Common myeloid progenitor, CD34-positive (primary cell): ENCODE data around the gene CHMP6.
"Not testable (repeated sequence)": the region's sequence is repeated elsewhere in the genome, so short reads cannot be mapped to it uniquely, and the experiment has no call there.

Experiments used
- CTCF ChIA-PET: fragments of 350-600 bp; sonication (Branson Sonifier 250); formaldehyde crosslinking; loops from one replicate; lab custom pipeline; 2021; ENCODE audit warnings: antibody characterized with exemption; lab: Charles Lee
- POLR2A ChIA-PET: fragments of 350-600 bp; sonication (Branson Sonifier 250); formaldehyde crosslinking; loops from one replicate; lab custom pipeline; 2021; ENCODE audit warnings: antibody characterized with exemption; lab: Charles Lee
- DNase-seq, 3 donors: peaks; one replicate each; pipeline versions ENCODE4 v3.0.0 to v3.0.0-alpha.2; 2013
- H3K27ac ChIP-seq, 2 experiments: 1 replicate in 1 of 2; 2 replicates in 1 of 2; pipeline ENCODE4 v1.7.0; 2013; ENCODE audit warnings: inconsistent platforms in 2 of 2, low read length in 2 of 2, mild to moderate bottlenecking in 2 of 2, low read depth in 1 of 2, moderate library complexity in 1 of 2; ENCODE audit not compliant: severe bottlenecking in 2 of 2, insufficient read depth in 1 of 2, poor library complexity in 1 of 2
- H3K27me3 ChIP-seq, 5 experiments: replicated peaks in 2 of 5; 1 replicate in 3 of 5; 2 replicates in 2 of 5; pipeline versions ENCODE4 v1.6.1 to v1.7.0; 2013; ENCODE audit warnings: low read length in 4 of 5, mild to moderate bottlenecking in 2 of 5, moderate library complexity in 2 of 5, inconsistent platforms in 1 of 5; ENCODE audit not compliant: insufficient read depth in 5 of 5, control insufficient read depth in 4 of 5
- H3K36me3 ChIP-seq, 4 experiments: 1 replicate in 2 of 4; 2 replicates in 2 of 4; pipeline versions ENCODE4 v1.6.1 to v1.7.0; 2013; ENCODE audit warnings: low read length in 3 of 4, control low read depth in 1 of 4, mild to moderate bottlenecking in 1 of 4; ENCODE audit not compliant: control insufficient read depth in 4 of 4, insufficient read depth in 4 of 4
- H3K4me1 ChIP-seq, 4 experiments: 1 replicate in 3 of 4; 2 replicates in 1 of 4; pipeline versions ENCODE4 v1.6.1 to v1.7.1; 2013; ENCODE audit warnings: low read length in 3 of 4, mild to moderate bottlenecking in 3 of 4, control low read depth in 1 of 4, inconsistent platforms in 1 of 4, moderate library complexity in 1 of 4; ENCODE audit not compliant: control insufficient read depth in 4 of 4, insufficient read depth in 4 of 4; ENCODE audit errors: control extremely low read depth in 1 of 4
- H3K4me3 ChIP-seq, 7 experiments: 1 replicate in 4 of 7; 2 replicates in 3 of 7; pipeline versions ENCODE4 v1.5.1 to v1.7.0; 2013; ENCODE audit warnings: mild to moderate bottlenecking in 7 of 7, low read length in 6 of 7, moderate library complexity in 6 of 7, inconsistent platforms in 2 of 7, low read depth in 2 of 7, control low read depth in 1 of 7; ENCODE audit not compliant: insufficient read depth in 4 of 7, control insufficient read depth in 1 of 7; ENCODE audit errors: extremely low read depth in 1 of 7
- H3K9me3 ChIP-seq, 5 experiments: 1 replicate in 4 of 5; 2 replicates in 1 of 5; pipeline versions ENCODE4 v1.6.1 to v1.7.1; 2013; ENCODE audit warnings: low read length in 4 of 5, mild to moderate bottlenecking in 2 of 5, inconsistent platforms in 1 of 5, low read depth in 1 of 5, moderate library complexity in 1 of 5; ENCODE audit not compliant: control insufficient read depth in 4 of 5, insufficient read depth in 2 of 5; ENCODE audit errors: control extremely low read depth in 1 of 5
- WGBS: methylation state at CpG from one replicate; pipeline ENCODE4 v1.1.5; 2013; ENCODE audit not compliant: insufficient coverage; 5-methylcytosine and 5-hydroxymethylcytosine counted together

Gene CHMP6

DNA sequence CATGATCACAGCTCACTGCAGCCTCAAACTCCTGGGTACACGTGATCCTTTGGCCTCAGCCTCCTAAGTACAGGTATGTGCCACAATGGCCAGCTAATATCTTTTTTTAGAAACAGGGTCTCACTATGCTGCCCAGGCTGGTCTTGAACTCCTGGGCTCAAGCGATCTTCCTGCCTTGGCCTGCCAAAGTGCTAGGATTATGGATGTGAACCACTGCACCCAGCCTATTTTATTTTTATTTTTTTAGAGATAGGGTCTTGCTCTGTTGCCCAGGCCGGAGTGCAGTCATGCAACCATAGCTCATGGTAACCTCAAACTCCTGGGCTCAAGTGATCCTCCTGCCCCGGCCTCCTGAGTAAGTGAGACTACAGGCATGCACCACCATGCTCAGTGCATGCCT, 25.7 kb downstream of the CHMP6 start:
- H3K9me3 ChIP-seq, H3K36me3 ChIP-seq, H3K27me3 ChIP-seq, DNase-seq: not testable (repeated sequence)
- ChIA-PET POLR2A (interaction anchor here (0.6 to 1.0 kb wide), 2 partner anchors 12 to 17 kb away, joined by 3 to 5 read pairs; partner anchors contain the start of gene BAIAP2), CTCF (interaction anchor here (0.9 to 3.4 kb wide), 3 partner anchors 12 to 87 kb away, joined by 3 to 16 read pairs (median 4); no protein-coding TSS in a partner anchor)
- peak overlapping the region in 1 of 2 experiments; percentile 83 for H3K27ac ChIP-seq
- peaks cover 0 to 31% (median 29%) of the 10 kb centered on the region in 4 experiments for H3K4me1 ChIP-seq
- WGBS: 100% methylated on average over 3 of the region's 4 CpGs
- H3K4me3 ChIP-seq: peak overlapping the region in 3 of 7 experiments; percentile 61 to 79 (median 62)

DNA sequence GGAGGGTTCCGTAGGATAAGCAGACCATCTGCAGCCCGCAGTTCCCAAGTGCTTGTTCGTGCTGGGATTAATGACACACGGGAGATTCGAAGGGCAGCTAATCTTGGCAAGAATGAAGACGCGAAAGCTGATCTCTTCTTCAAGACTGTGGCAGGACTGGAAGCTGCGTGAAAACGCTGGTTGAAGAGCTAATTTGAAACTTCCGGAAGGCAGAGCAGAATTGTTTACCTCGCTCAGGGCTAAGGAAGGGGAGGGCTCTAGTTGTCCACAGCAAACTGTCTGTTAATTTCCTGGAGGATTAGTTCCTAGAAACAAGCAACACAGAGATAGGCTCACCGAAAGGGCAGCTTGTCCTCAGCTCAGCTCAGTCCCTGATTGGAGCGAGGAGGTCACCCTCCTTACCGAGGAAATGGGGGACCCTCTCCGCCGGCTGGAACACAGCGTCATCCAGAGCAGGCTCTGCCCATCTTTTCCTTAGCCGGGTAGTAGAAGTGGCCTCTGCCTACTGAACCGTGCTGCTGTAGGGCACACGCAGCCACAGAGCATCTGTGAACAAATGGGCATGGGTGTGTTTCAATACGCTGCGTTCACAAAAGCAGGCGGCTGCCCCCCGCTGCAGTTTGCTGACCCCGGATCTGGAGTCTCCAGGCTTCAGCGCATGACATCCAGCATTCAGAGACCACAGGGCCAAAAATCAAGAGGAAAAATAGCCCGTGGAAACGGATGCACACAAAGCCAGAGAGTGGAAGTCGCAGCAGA, 26.6 kb downstream of the CHMP6 start:
- Histone ChIP-seq H3K4me3 (peak overlapping the region; percentile 27 to 84 (median 62)), H3K27ac (peak overlapping the region; percentile 69 to 83), H3K36me3 (no peaks in the 10 kb centered on the region), H3K9me3 (peaks cover 0 to 3% (median 0%) of the 10 kb centered on the region in 5 experiments), H3K4me1 (peaks cover 0 to 32% (median 29%) of the 10 kb centered on the region in 4 experiments), H3K27me3 (no peaks in the 10 kb centered on the region)
- POLR2A ChIA-PET: interaction anchor here (1.0 kb wide), 2 partner anchors 15 to 17 kb away, joined by 3 read pairs; partner anchors contain the start of gene BAIAP2
- CTCF ChIA-PET: interaction anchor here (0.9 to 3.4 kb wide), 3 partner anchors 13 to 86 kb away, joined by 3 to 16 read pairs (median 4); no protein-coding TSS in a partner anchor
- peak in 2 of 3 donors; percentile 62 to 74 for DNase-seq
- 3% methylated on average over 29 of the region's 29 CpGs for WGBS

DNA sequence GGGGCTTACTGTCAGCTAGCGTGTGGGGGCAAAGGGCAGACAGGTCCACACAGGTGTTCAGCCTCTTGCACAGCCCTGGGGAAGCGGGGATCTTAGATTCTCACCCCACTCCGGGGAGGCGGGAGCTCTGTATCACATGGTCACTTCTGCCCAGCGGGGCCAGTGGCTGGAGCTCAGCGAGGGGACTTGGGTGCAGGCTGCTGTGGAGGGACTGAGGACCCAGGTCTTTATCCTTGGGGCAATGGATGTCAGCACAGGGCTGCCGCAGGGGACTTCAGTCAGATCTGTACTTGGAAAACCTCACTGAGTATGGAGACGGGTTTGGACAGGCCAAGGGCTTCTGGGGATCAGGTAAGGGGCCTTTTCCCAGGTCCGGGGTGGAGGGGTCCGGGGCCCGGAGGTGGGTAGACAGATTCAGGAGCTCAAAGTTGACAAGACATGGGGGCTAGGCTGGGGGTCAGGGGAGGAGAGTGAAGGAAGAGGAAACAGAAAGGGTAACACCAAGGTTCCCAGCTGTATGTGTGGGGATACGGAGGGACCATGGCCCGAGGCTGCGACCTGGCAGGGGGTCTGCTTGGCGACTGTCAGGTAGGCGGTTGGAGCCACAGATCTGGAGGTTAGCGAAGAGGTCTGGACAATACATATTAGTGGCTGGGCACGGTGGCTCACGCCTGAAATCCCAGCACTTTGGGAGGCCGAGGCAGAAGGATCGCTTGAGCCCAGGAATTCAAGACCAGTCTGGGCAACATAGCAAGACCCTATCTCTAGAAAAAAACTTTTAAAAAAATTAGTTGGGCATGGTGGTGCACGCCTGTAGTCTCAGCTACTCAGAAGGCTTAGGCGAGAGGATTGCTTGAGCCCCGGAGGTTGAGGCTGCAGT, 28.2 kb downstream of the CHMP6 start:
- POLR2A ChIA-PET: no interaction called here
- H3K27ac ChIP-seq: peak overlapping the region in 1 of 2 experiments; percentile 83
- H3K4me3 ChIP-seq: no peak overlapping the region
- WGBS: 93% methylated on average over 19 of the region's 24 CpGs
- CTCF ChIA-PET: interaction anchor here (0.6 to 3.4 kb wide), 4 partner anchors 12 to 78 kb away, joined by 4 to 16 read pairs (median 4); no protein-coding TSS in a partner anchor
- no peaks in the 10 kb centered on the region for H3K27me3 ChIP-seq
- H3K4me1 ChIP-seq: peaks cover 0 to 38% (median 35%) of the 10 kb centered on the region in 4 experiments
- no peaks in the 10 kb centered on the region for H3K36me3 ChIP-seq
- H3K9me3 ChIP-seq: peaks cover 0 to 3% (median 0%) of the 10 kb centered on the region in 5 experiments
- no peak for DNase-seq

GRCh38 chr17:81020443-81020766, 28.8 kb downstream of the CHMP6 start:
- no peaks in the 10 kb centered on the region for H3K27me3 ChIP-seq
- H3K27ac ChIP-seq: no peak overlapping the region
- no peaks in the 10 kb centered on the region for H3K36me3 ChIP-seq
- no peak for DNase-seq
- CTCF ChIA-PET: interaction anchor here (0.6 to 3.4 kb wide), 4 partner anchors 13 to 77 kb away, joined by 4 to 16 read pairs (median 4); no protein-coding TSS in a partner anchor
- POLR2A ChIA-PET: no interaction called here
- peaks cover 0 to 38% (median 35%) of the 10 kb centered on the region in 4 experiments for H3K4me1 ChIP-seq
- 96% methylated on average over 8 of the region's 11 CpGs for WGBS
- no peak overlapping the region for H3K4me3 ChIP-seq
- H3K9me3 ChIP-seq: peaks cover 0 to 3% (median 0%) of the 10 kb centered on the region in 5 experiments

- Histone ChIP-seq H3K27ac (no peak overlapping the region), H3K4me3 (no peak overlapping the region), H3K9me3 (peaks cover 0 to 3% (median 0%) of the 10 kb centered on the region in 5 experiments), H3K36me3 (no peaks in the 10 kb centered on the region), H3K4me1 (peaks cover 0 to 38% (median 35%) of the 10 kb centered on the region in 4 experiments), H3K27me3 (peaks cover 0 to 1% (median 0%) of the 10 kb centered on the region in 5 experiments)
- no peak for DNase-seq
- ChIA-PET CTCF (interaction anchor here (0.6 to 1.8 kb wide), 3 partner anchors 14 to 77 kb away, joined by 4 to 5 read pairs (median 4); no protein-coding TSS in a partner anchor), POLR2A (no interaction called here)
- WGBS: 92% methylated on average over 19 of the region's 24 CpGs
These were observed 29.3 kb downstream of the CHMP6 start for GRCh38 chr17:81020767-81021497.

DNA sequence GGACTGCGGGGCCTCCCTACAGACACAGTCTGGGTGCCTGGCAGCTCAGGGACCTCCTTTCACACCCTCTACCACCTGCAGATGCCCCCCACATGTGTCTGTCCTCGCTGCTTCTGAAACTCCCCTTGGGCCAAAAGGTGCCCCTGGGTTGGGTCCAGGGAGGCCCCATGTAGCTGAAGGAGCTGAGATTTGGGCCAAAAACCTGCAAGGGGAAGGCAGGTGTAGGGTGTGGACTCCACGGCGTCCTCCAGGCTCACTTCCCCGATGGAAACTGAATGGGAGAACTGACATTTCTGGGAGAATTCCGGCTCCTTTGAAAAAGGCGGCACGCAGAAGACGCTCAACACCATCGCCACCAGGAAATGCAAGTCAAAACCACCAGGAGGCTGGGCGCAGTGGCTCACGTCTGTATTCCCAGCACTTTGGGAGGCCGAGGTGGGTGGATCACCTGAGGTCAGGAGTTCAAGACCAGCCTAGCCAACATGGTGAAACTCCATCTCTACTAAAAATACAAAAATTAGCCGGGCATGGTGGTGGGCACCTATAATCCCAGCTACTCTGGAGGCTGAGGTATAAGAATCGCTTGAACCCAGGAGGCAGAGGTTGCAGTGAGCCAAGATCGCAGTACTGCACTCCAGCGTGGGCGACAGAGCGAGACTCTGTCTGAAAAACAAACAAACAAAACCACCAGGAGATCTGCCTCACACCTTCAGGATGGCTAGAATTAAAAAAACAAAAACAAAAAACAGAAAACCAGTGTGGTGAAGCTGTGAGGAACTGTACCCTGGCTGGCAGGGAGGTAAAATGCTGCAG, 30.1 kb downstream of the CHMP6 start:
- H3K27me3 ChIP-seq: peaks cover 0 to 9% (median 0%) of the 10 kb centered on the region in 5 experiments
- WGBS: 96% methylated on average over 14 of the region's 19 CpGs
- no peaks in the 10 kb centered on the region for H3K36me3 ChIP-seq
- no peaks in the 10 kb centered on the region for H3K9me3 ChIP-seq
- ChIA-PET CTCF (interaction anchor here (2.2 to 2.6 kb wide), 2 partner anchors 11 to 76 kb away, joined by 10 to 12 read pairs; no protein-coding TSS in a partner anchor), POLR2A (no interaction called here)
- H3K4me1 ChIP-seq: peaks cover 0 to 38% (median 35%) of the 10 kb centered on the region in 4 experiments
- H3K4me3 ChIP-seq: no peak overlapping the region
- DNase-seq: no peak
- H3K27ac ChIP-seq: no peak overlapping the region
